Memory B cell (primary cell): Measurements from ENCODE around the gene UGGT2.
"Not testable (repeated sequence)": the region's sequence is repeated elsewhere in the genome, so short reads cannot be mapped to it uniquely, and the experiment has no call there.

Experiments used
- ATAC-seq: fragments of 150-1000 bp; cut with Tn5 transposase; 2 replicates; pipeline ENCODE4 v1.10.0; 2021; ENCODE audit warnings: low read depth, mild to moderate bottlenecking, moderate library complexity
- DNase-seq, 2 donors: peaks; one replicate each; pipeline ENCODE4 v3.0.0; 2022; ENCODE audit warnings: low spot score in 2 of 2
- H3K27ac Mint-ChIP-seq: one replicate; pipeline ENCODE4 v1.8.0; 2022; ENCODE audit warnings: mild to moderate bottlenecking, moderate library complexity, mixed read lengths
- H3K27me3 Mint-ChIP-seq: one replicate; pipeline ENCODE4 v1.8.0; 2022; ENCODE audit warnings: mixed read lengths
- H3K36me3 Mint-ChIP-seq: one replicate; pipeline ENCODE4 v1.8.0; 2022; ENCODE audit warnings: mild to moderate bottlenecking, mixed read lengths
- H3K4me1 Mint-ChIP-seq: one replicate; pipeline ENCODE4 v1.8.0; 2022; ENCODE audit warnings: mixed read lengths
- H3K4me3 Mint-ChIP-seq: one replicate; pipeline ENCODE4 v1.8.0; 2022; ENCODE audit warnings: mild to moderate bottlenecking, moderate library complexity, mixed read lengths
- H3K9me3 Mint-ChIP-seq: one replicate; pipeline ENCODE4 v1.8.0; 2022; ENCODE audit warnings: mixed read lengths

Gene UGGT2

GRCh38 chr13:95870421-95870820, 182.8 kb downstream of the UGGT2 start:
- Mint-ChIP-seq H3K27ac (no peak overlapping the region), H3K4me1 (no peaks in the 10 kb centered on the region), H3K36me3 (no peaks in the 10 kb centered on the region), H3K27me3 (no peaks in the 10 kb centered on the region), H3K4me3 (no peak overlapping the region), H3K9me3 (no peaks in the 10 kb centered on the region)
- ATAC-seq (no peak), DNase-seq (no peak)

GRCh38 chr13:95865080-95865615, 188.1 kb downstream of the UGGT2 start:
- Mint-ChIP-seq H3K4me3 (no peak overlapping the region), H3K36me3 (no peaks in the 10 kb centered on the region), H3K4me1 (no peaks in the 10 kb centered on the region), H3K27me3 (no peaks in the 10 kb centered on the region), H3K9me3 (no peaks in the 10 kb centered on the region), H3K27ac (no peak overlapping the region)
- ATAC-seq (no peak), DNase-seq (no peak)

GRCh38 chr13:95862408-95862807, 190.8 kb downstream of the UGGT2 start:
- no peak for DNase-seq
- ATAC-seq, result no peak
- H3K36me3 Mint-ChIP-seq, result no peaks in the 10 kb centered on the region
- H3K4me1 Mint-ChIP-seq, result no peaks in the 10 kb centered on the region
- no peak overlapping the region for H3K4me3 Mint-ChIP-seq
- H3K9me3 Mint-ChIP-seq, result no peaks in the 10 kb centered on the region
- H3K27me3 Mint-ChIP-seq, result no peaks in the 10 kb centered on the region
- H3K27ac Mint-ChIP-seq, result no peak overlapping the region

- Mint-ChIP-seq H3K27me3 (no peaks in the 10 kb centered on the region), H3K4me3 (no peak overlapping the region), H3K36me3 (no peaks in the 10 kb centered on the region), H3K4me1 (no peaks in the 10 kb centered on the region), H3K27ac (no peak overlapping the region), H3K9me3 (no peaks in the 10 kb centered on the region)
- DNase-seq (no peak), ATAC-seq (no peak)
Measured at GRCh38 chr13:95861296-95861695, 191.9 kb downstream of the UGGT2 start.

- Mint-ChIP-seq H3K4me3 (no peak overlapping the region), H3K4me1 (no peaks in the 10 kb centered on the region), H3K27ac (no peak overlapping the region), H3K9me3 (no peaks in the 10 kb centered on the region), H3K27me3 (no peaks in the 10 kb centered on the region), H3K36me3 (no peaks in the 10 kb centered on the region)
- ATAC-seq, result no peak
- no peak for DNase-seq
Measured at GRCh38 chr13:95858286-95859075, 194.7 kb downstream of the UGGT2 start.

- not testable (repeated sequence) for H3K4me3 Mint-ChIP-seq, H3K36me3 Mint-ChIP-seq, H3K27ac Mint-ChIP-seq, H3K27me3 Mint-ChIP-seq, DNase-seq, ATAC-seq, H3K9me3 Mint-ChIP-seq, H3K4me1 Mint-ChIP-seq
Measured at GRCh38 chr13:95845656-95846055, 207.5 kb downstream of the UGGT2 start.

- Mint-ChIP-seq H3K27ac (no peak overlapping the region), H3K4me1 (no peaks in the 10 kb centered on the region), H3K36me3 (no peaks in the 10 kb centered on the region), H3K4me3 (no peak overlapping the region), H3K27me3 (no peaks in the 10 kb centered on the region), H3K9me3 (peaks cover 3% of the 10 kb centered on the region)
- DNase-seq (no peak), ATAC-seq (no peak)
Measured at GRCh38 chr13:95842898-95843297, 210.3 kb downstream of the UGGT2 start.

GRCh38 chr13:95841894-95842293, 211.3 kb downstream of the UGGT2 start:
- Mint-ChIP-seq H3K4me3 (no peak overlapping the region), H3K9me3 (peaks cover 3% of the 10 kb centered on the region), H3K4me1 (no peaks in the 10 kb centered on the region), H3K36me3 (no peaks in the 10 kb centered on the region), H3K27ac (no peak overlapping the region), H3K27me3 (no peaks in the 10 kb centered on the region)
- no peak for DNase-seq
- no peak for ATAC-seq

GRCh38 chr13:95834134-95834765, 219.0 kb downstream of the UGGT2 start:
- Mint-ChIP-seq H3K27me3 (peaks cover 1% of the 10 kb centered on the region), H3K27ac (no peak overlapping the region), H3K4me3 (no peak overlapping the region), H3K36me3 (no peaks in the 10 kb centered on the region), H3K4me1 (peaks cover 2% of the 10 kb centered on the region), H3K9me3 (peaks cover 6% of the 10 kb centered on the region)
- peak; percentile 58 to 62 for DNase-seq
- ATAC-seq, result peak; percentile 53

- no peaks in the 10 kb centered on the region for H3K36me3 Mint-ChIP-seq
- DNase-seq, result no peak
- no peak overlapping the region for H3K27ac Mint-ChIP-seq
- H3K4me1 Mint-ChIP-seq, result peaks cover 2% of the 10 kb centered on the region
- no peak overlapping the region for H3K4me3 Mint-ChIP-seq
- ATAC-seq, result no peak
- peaks cover 1% of the 10 kb centered on the region for H3K27me3 Mint-ChIP-seq
- H3K9me3 Mint-ChIP-seq, result peaks cover 3% of the 10 kb centered on the region
Measured at GRCh38 chr13:95833719-95834118, 219.5 kb downstream of the UGGT2 start.

- no peak for ATAC-seq
Measured at GRCh38 chr13:95833126-95833525, 220.1 kb downstream of the UGGT2 start.

GRCh38 chr13:95822303-95822702, 230.9 kb downstream of the UGGT2 start:
- Mint-ChIP-seq H3K4me3 (no peak overlapping the region), H3K27ac (no peak overlapping the region), H3K27me3 (peaks cover 1% of the 10 kb centered on the region), H3K36me3 (no peaks in the 10 kb centered on the region), H3K9me3 (peaks cover 4% of the 10 kb centered on the region), H3K4me1 (no peaks in the 10 kb centered on the region)
- no peak for ATAC-seq
- DNase-seq, result no peak

More at GRCh38 chr13:95833126-95833525, 220.1 kb downstream of the UGGT2 start:
- Mint-ChIP-seq H3K36me3 (no peaks in the 10 kb centered on the region), H3K4me3 (no peak overlapping the region), H3K9me3 (peaks cover 4% of the 10 kb centered on the region), H3K4me1 (peaks cover 2% of the 10 kb centered on the region), H3K27ac (no peak overlapping the region), H3K27me3 (peaks cover 1% of the 10 kb centered on the region)
- DNase-seq, result no peak

- Mint-ChIP-seq H3K4me1 (no peaks in the 10 kb centered on the region), H3K36me3 (peaks cover 8% of the 10 kb centered on the region), H3K27me3 (peaks cover 2% of the 10 kb centered on the region), H3K9me3 (peaks cover 9% of the 10 kb centered on the region), H3K4me3 (no peak overlapping the region), H3K27ac (no peak overlapping the region)
- DNase-seq (no peak), ATAC-seq (no peak)
Measured at GRCh38 chr13:95814495-95814894, 238.7 kb downstream of the UGGT2 start.

- peaks cover 11% of the 10 kb centered on the region for H3K36me3 Mint-ChIP-seq
- no peak overlapping the region for H3K4me3 Mint-ChIP-seq
- DNase-seq (no peak), ATAC-seq (no peak)
- no peak overlapping the region for H3K27ac Mint-ChIP-seq
- peaks cover 13% of the 10 kb centered on the region for H3K9me3 Mint-ChIP-seq
- peaks cover 2% of the 10 kb centered on the region for H3K27me3 Mint-ChIP-seq
- no peaks in the 10 kb centered on the region for H3K4me1 Mint-ChIP-seq
Measured at GRCh38 chr13:95813139-95813538, 240.1 kb downstream of the UGGT2 start.
